Neuronal stem cell (in vitro differentiated cells): Measurements from ENCODE around the gene MYBBP1A.
A peak's percentile ranks its signal among the peaks of the same experiment; 100 is the strongest.

Experiments
- DNase-seq: peaks from one replicate; pipeline ENCODE4 v3.0.0-alpha.2; 2013; ENCODE audit warnings: low spot score
- H2AFZ ChIP-seq: one replicate; pipeline ENCODE4 v1.6.1; 2013; ENCODE audit warnings: mild to moderate bottlenecking, low read length, inconsistent platforms
- H2AK5ac ChIP-seq: 2 replicates; pipeline ENCODE4 v1.6.1; 2013; ENCODE audit warnings: low read depth, mild to moderate bottlenecking, inconsistent platforms, low read length, moderate library complexity, mixed read lengths
- H2BK120ac ChIP-seq: 2 replicates; pipeline ENCODE4 v1.6.1; 2013; ENCODE audit warnings: low read depth, mild to moderate bottlenecking, inconsistent platforms, low read length, moderate library complexity, mixed read lengths
- H2BK12ac ChIP-seq: one replicate; pipeline ENCODE4 v1.6.1; 2013; ENCODE audit warnings: low read length, inconsistent platforms
- H2BK15ac ChIP-seq: 2 replicates; pipeline ENCODE4 v1.6.1; 2013; ENCODE audit warnings: mild to moderate bottlenecking, low read length, inconsistent platforms, mixed read lengths
- H2BK5ac ChIP-seq: one replicate; pipeline ENCODE4 v1.6.1; 2013; ENCODE audit warnings: inconsistent platforms, mild to moderate bottlenecking, low read length, moderate library complexity
- H3K14ac ChIP-seq: one replicate; pipeline ENCODE4 v1.6.1; 2013; ENCODE audit warnings: low read length, inconsistent platforms
- H3K18ac ChIP-seq: 2 replicates; pipeline ENCODE4 v1.6.1; 2013; ENCODE audit warnings: low read length, inconsistent platforms
- H3K23ac ChIP-seq: 2 replicates; pipeline ENCODE4 v1.6.1; 2013; ENCODE audit warnings: low read depth, mild to moderate bottlenecking, mixed read lengths, low read length, inconsistent platforms; ENCODE audit not compliant: poor library complexity
- H3K27ac ChIP-seq: replicated peaks from 3 replicates; pipeline ENCODE4 v1.5.1; 2013; ENCODE audit warnings: low read length, inconsistent platforms
- H3K27me3 ChIP-seq, 3 experiments: 2 replicates each; pipeline ENCODE4 v1.6.1; 2013; ENCODE audit warnings: low read length in 3 of 3, mild to moderate bottlenecking in 2 of 3, inconsistent platforms in 1 of 3, low read depth in 1 of 3, mixed read lengths in 1 of 3, moderate library complexity in 1 of 3; ENCODE audit not compliant: control insufficient read depth in 3 of 3, insufficient read depth in 3 of 3
- H3K36me3 ChIP-seq, 2 donors: replicated peaks in 1 of 2; 2 replicates each; pipeline ENCODE4 v1.6.1; 2013; ENCODE audit warnings: low read length in 2 of 2; ENCODE audit not compliant: control insufficient read depth in 2 of 2, insufficient read depth in 2 of 2
- H3K4ac ChIP-seq: 2 replicates; pipeline ENCODE4 v1.6.1; 2013; ENCODE audit warnings: inconsistent platforms, mild to moderate bottlenecking, low read length, moderate library complexity
- H3K4me1 ChIP-seq, 2 donors: 1 replicate in 1 of 2; 2 replicates in 1 of 2; pipeline ENCODE4 v1.6.1; 2013; ENCODE audit warnings: low read length in 2 of 2, low read depth in 1 of 2; ENCODE audit not compliant: control insufficient read depth in 2 of 2, insufficient read depth in 1 of 2
- H3K4me2 ChIP-seq: one replicate; pipeline ENCODE4 v1.6.1; 2013; ENCODE audit warnings: mild to moderate bottlenecking, low read length, inconsistent platforms; ENCODE audit not compliant: insufficient read depth, poor library complexity, severe bottlenecking
- H3K4me3 ChIP-seq, 2 donors: 2 replicates each; pipeline ENCODE4 v1.5.1; 2013; ENCODE audit warnings: low read length in 2 of 2, mild to moderate bottlenecking in 2 of 2, inconsistent platforms in 1 of 2, moderate library complexity in 1 of 2
- H3K79me1 ChIP-seq: one replicate; pipeline ENCODE4 v1.6.1; 2013; ENCODE audit warnings: low read depth, mild to moderate bottlenecking, inconsistent platforms, low read length, moderate library complexity
- H3K9ac ChIP-seq: one replicate; pipeline ENCODE4 v1.6.1; 2013; ENCODE audit warnings: mild to moderate bottlenecking, low read depth, low read length, inconsistent platforms; ENCODE audit not compliant: poor library complexity
- H3K9me3 ChIP-seq, 2 donors: replicated peaks in 1 of 2; 2 replicates each; pipeline versions ENCODE3 to v1.6.1; 2013; ENCODE audit warnings: low read length in 2 of 2, mild to moderate bottlenecking in 2 of 2, inconsistent platforms in 1 of 2, low read depth in 1 of 2, mixed read lengths in 1 of 2, moderate library complexity in 1 of 2; ENCODE audit not compliant: control insufficient read depth in 2 of 2, insufficient read depth in 1 of 2
- H4K8ac ChIP-seq: one replicate; pipeline ENCODE4 v1.6.1; 2013; ENCODE audit warnings: low read depth, mild to moderate bottlenecking, inconsistent platforms, low read length, moderate library complexity
- H4K91ac ChIP-seq: one replicate; pipeline ENCODE4 v1.6.1; 2013; ENCODE audit warnings: low read length, low read depth, mild to moderate bottlenecking, inconsistent platforms; ENCODE audit not compliant: poor library complexity
- WGBS, 2 donors: extraction: QIAGEN DNeasy Blood & Tissue Kit; methylation state at CpG; one replicate each; pipeline ENCODE4 v1.1.7; 2013; ENCODE audit warnings: missing lambda C conversion rate in 2 of 2, mixed read lengths in 1 of 2; ENCODE audit not compliant: insufficient read length in 2 of 2, insufficient replicate concordance in 1 of 2; ENCODE audit errors: extremely low coverage in 2 of 2; 5-methylcytosine and 5-hydroxymethylcytosine counted together

MYBBP1A gene

DNA sequence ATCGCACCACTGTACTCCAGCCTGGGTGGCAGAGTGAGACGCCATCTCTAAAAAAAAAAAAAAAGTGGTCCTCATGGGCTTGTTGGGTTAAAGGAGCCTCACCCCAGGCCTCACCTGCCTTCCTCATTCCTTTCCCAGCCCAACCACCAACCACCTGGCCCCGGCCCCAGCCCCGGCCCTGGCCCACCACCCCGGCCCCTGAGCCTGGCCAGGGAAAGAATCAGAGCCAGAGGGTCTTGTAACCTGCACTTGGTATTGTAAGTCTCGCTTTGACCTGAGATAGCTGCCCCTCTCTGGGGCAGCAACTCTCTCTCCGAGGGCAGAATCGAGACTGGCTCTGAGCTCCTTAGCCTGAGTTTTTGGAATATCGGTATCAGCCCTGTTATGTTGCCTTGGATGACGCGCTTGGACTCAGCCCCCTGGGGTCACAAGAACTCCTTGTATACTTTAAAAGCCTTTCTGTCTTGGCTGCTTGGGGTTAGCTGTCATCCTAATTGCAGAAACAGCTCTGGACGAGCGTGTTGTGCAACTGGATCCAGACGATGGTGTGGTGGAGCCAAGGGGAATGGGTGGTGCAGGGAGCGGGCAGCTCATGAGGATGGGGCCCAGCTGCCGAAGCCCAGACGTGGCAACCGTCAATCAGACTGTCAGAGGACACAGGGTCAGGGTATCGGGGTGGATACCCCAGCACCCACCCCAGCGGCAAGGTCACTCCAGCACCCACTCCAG lies 43.8 kb upstream of the MYBBP1A start:
- H3K27ac ChIP-seq: no peak overlapping the region
- no CpG with 5 or more reads among the region's 20 CpGs for WGBS, 2 donors
- DNase-seq: no peak

GRCh38 chr17:4597975-4598374 lies 42.8 kb upstream of the MYBBP1A start:
- Histone ChIP-seq H2BK12ac (no peak overlapping the region), H3K4me3 (no peak overlapping the region), H3K9ac (peak overlapping the region; percentile 51), H2AFZ (no peak overlapping the region), H4K8ac (no peak overlapping the region), H3K23ac (peak overlapping the region; percentile 86), H2BK5ac (no peak overlapping the region), H3K79me1 (no peaks in the 10 kb centered on the region), H3K36me3 (no peaks in the 10 kb centered on the region), H3K18ac (peak overlapping the region; percentile 86), H3K4me1 (peaks cover 19 to 32% of the 10 kb centered on the region in 2 donors), H3K27me3 (peaks cover 0 to 59% (median 0%) of the 10 kb centered on the region in 3 experiments), H2AK5ac (peak overlapping the region; percentile 97), H4K91ac (no peak overlapping the region), H3K4me2 (no peak overlapping the region), H2BK15ac (peak overlapping the region; percentile 98), H3K4ac (peak overlapping the region; percentile 78), H2BK120ac (peak overlapping the region; percentile 95), H3K14ac (peak overlapping the region; percentile 90), H3K9me3 (no peaks in the 10 kb centered on the region), H3K27ac (peak overlapping the region; percentile 9)
- DNase-seq: no peak
- no CpG with 5 or more reads among the region's 13 CpGs for WGBS, 2 donors

More for the DNA sequence above, 43.8 kb upstream of the MYBBP1A start:
- no peak overlapping the region for H3K4me3 ChIP-seq
- peak overlapping the region; percentile 27 for H2BK5ac ChIP-seq
- H4K91ac ChIP-seq: no peak overlapping the region
- H3K9me3 ChIP-seq: no peaks in the 10 kb centered on the region
- peak overlapping the region; percentile 8 for H2BK12ac ChIP-seq
- H3K4me2 ChIP-seq: no peak overlapping the region
- no peaks in the 10 kb centered on the region for H3K36me3 ChIP-seq
- peaks cover 19 to 32% of the 10 kb centered on the region in 2 donors for H3K4me1 ChIP-seq
- H3K23ac ChIP-seq: peak overlapping the region; percentile 2
- peak overlapping the region; percentile 94 for H2AK5ac ChIP-seq
- H3K79me1 ChIP-seq: no peaks in the 10 kb centered on the region
- peaks cover 0 to 57% (median 0%) of the 10 kb centered on the region in 3 experiments for H3K27me3 ChIP-seq
- H3K14ac ChIP-seq: peak overlapping the region; percentile 0
- peak overlapping the region; percentile 97 for H2BK120ac ChIP-seq
- no peak overlapping the region for H4K8ac ChIP-seq
- no peak overlapping the region for H2AFZ ChIP-seq
- peak overlapping the region; percentile 97 for H2BK15ac ChIP-seq
- H3K9ac ChIP-seq: no peak overlapping the region
- peak overlapping the region; percentile 2 for H3K4ac ChIP-seq
- H3K18ac ChIP-seq: peak overlapping the region; percentile 99

DNA sequence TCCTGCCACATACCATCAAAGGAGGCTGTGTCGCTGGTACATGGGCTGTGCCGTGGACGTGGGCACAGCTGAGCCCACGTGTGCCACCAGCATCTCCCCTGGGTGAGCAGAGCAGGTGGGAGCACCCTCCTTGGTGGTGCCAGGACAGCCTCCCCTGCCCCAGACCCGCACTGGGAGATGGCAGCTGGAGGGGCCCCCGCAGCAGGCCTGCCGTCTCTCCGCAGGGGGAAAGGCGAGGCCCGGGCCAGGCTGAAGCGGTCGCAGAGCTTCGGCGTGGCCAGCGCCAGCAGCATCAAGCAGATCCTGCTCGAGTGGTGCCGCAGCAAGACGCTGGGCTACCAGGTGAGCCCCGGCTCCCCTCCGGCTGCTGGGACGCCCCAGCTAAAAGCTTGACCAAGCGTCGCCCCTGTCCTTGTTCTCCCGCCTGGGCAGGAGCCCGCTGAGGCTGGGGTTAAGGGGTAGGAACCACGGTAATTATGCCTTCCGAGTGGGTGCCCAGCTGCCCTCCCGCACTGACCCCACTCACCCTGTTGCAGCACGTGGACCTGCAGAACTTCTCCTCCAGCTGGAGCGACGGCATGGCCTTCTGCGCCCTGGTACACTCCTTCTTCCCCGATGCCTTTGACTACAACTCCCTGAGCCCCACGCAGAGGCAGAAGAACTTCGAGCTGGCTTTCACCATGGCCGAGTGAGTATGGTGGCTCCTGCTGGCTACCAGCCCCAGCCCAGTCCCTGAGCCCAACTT lies 41.6 kb upstream of the MYBBP1A start:
- Histone ChIP-seq H2BK15ac (peak overlapping the region; percentile 96), H2AK5ac (peak overlapping the region; percentile 97), H3K18ac (peak overlapping the region; percentile 81), H2BK120ac (no peak overlapping the region), H3K4me1 (peaks cover 19 to 32% of the 10 kb centered on the region in 2 donors), H4K91ac (no peak overlapping the region), H3K4ac (peak overlapping the region; percentile 72), H3K9me3 (no peaks in the 10 kb centered on the region), H3K4me2 (no peak overlapping the region), H2BK12ac (peak overlapping the region; percentile 97), H2AFZ (no peak overlapping the region), H3K27me3 (peaks cover 0 to 68% (median 0%) of the 10 kb centered on the region in 3 experiments), H3K4me3 (no peak overlapping the region), H3K14ac (peak overlapping the region; percentile 28), H3K79me1 (no peaks in the 10 kb centered on the region), H2BK5ac (peak overlapping the region; percentile 5), H4K8ac (no peak overlapping the region), H3K23ac (peak overlapping the region; percentile 69), H3K36me3 (no peaks in the 10 kb centered on the region), H3K27ac (no peak overlapping the region), H3K9ac (no peak overlapping the region)
- no peak for DNase-seq
- no CpG with 5 or more reads among the region's 36 CpGs for WGBS, 2 donors
